ENCODE results near the gene SHQ1. TPM values are rescaled to one million over a fixed set of nuclear protein-coding genes. Genes with fewer than 3 reads are reported as not detected.

SHQ1 gene
- total and polyA plus RNA-seq, 9 of the 15 experiments (the other 6 are each of a cell fraction or from before 2014, with no cell fraction given): 9.2 to 25.0 (median 14.1) TPM

DNA sequence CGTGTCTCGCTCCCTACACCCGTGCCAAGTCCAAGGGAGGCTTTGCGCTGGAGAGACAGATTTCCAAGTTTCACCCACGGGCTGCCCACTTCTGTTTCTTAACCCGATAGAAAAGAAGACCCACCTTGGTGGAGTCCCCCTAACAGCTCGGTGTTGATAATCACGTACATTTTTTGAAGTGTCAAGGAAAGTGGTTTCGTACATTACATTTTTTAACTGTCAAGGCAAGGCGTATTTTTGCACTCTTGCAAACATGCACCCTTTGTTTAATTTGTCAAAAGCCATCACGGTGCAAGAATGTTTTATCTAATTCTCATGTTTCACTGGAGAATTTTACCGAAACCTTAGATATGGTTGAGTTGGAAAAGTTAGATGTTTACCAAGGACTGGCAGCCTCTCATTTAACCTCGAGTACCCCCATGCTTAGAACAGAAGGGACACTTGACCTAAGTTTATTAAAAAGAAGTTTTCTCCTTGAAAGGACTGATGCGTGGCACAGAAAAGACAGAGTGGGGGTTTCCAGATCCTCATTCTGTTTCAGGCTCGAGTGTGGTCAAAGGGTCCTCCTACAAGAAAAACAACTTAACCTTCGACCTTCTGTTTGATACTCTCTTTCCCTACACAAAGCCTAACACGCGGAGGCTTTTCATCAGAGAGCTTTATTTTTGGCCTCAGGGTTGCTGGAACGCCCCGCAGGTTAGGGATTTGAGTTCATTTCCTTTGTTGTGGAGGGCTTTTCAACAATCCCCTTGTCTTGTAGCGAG lies 40.5 kb upstream of the SHQ1 start:
- peak overlapping the region; percentile 61 to 89 for H3K9ac ChIP-seq (ENCODE audit: insufficient read depth in 1 of 2, low read depth in 2 of 2, low read length in 2 of 2)
- TF ChIP-seq ZBTB7A (IDR thresholded peaks at IDR 0.05; ENCODE audit: borderline replicate concordance, control insufficient read depth, low read depth, low read length): no peak
- no peak for TF ChIP-seq HES1 (IDR thresholded peaks at IDR 0.05; ENCODE audit: low read depth)
- TF ChIP-seq, protein P1, sequence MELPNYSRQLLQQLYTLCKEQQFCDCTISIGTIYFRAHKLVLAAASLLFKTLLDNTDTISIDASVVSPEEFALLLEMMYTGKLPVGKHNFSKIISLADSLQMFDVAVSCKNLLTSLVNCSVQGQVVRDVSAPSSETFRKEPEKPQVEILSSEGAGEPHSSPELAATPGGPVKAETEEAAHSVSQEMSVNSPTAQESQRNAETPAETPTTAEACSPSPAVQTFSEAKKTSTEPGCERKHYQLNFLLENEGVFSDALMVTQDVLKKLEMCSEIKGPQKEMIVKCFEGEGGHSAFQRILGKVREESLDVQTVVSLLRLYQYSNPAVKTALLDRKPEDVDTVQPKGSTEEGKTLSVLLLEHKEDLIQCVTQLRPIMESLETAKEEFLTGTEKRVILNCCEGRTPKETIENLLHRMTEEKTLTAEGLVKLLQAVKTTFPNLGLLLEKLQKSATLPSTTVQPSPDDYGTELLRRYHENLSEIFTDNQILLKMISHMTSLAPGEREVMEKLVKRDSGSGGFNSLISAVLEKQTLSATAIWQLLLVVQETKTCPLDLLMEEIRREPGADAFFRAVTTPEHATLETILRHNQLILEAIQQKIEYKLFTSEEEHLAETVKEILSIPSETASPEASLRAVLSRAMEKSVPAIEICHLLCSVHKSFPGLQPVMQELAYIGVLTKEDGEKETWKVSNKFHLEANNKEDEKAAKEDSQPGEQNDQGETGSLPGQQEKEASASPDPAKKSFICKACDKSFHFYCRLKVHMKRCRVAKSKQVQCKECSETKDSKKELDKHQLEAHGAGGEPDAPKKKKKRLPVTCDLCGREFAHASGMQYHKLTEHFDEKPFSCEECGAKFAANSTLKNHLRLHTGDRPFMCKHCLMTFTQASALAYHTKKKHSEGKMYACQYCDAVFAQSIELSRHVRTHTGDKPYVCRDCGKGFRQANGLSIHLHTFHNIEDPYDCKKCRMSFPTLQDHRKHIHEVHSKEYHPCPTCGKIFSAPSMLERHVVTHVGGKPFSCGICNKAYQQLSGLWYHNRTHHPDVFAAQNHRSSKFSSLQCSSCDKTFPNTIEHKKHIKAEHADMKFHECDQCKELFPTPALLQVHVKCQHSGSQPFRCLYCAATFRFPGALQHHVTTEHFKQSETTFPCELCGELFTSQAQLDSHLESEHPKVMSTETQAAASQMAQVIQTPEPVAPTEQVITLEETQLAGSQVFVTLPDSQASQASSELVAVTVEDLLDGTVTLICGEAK (IDR thresholded peaks at IDR 0.05): peak; percentile 38; the same call in 1 of the 2 replicates
- TF ChIP-seq, protein P1 (CRISPR knock-in tag; IDR thresholded peaks at IDR 0.05): no peak
- no peak for TF ChIP-seq NR2C2 (CRISPR knock-in tag; IDR thresholded peaks at IDR 0.05)
- peak; percentile 70 for TF ChIP-seq NR2C2 (tag; IDR thresholded peaks at IDR 0.05)
- no peak for TF ChIP-seq MEF2A (IDR thresholded peaks at IDR 0.05; ENCODE audit: control insufficient read depth, low read depth, low read length)
- no peak for TF ChIP-seq HDAC2 (IDR thresholded peaks at IDR 0.05)

More for the DNA sequence above, 40.5 kb upstream of the SHQ1 start:
- ATAC-seq: peak; percentile 6; the same call in 2 of the 3 replicates
- Histone ChIP-seq H3K4me3 (peak overlapping the region; percentile 41), H4K20me1 (replicated peaks; ENCODE audit: control insufficient read depth, insufficient read depth, low read length) (no peaks in the 10 kb centered on the region), H3K9me3 (replicated peaks; ENCODE audit: control insufficient read depth, insufficient read depth, low read depth, low read length) (no peaks in the 10 kb centered on the region), H3K36me3 (ENCODE audit: control insufficient read depth, insufficient read depth, low read length) (no peaks in the 10 kb centered on the region), H3K27ac (ENCODE audit: extremely low read depth, low read depth, low read length) (peak overlapping the region; percentile 40; the same call in 1 of the 3 replicates), H3K4me2 (ENCODE audit: insufficient read depth, low read length) (peak overlapping the region; percentile 66), H3K4me1 (replicated peaks in 1 of 2; ENCODE audit: control insufficient read depth in 2 of 2, insufficient read depth in 2 of 2, low read length in 2 of 2) (peaks cover 4 to 25% of the 10 kb centered on the region in 2 experiments; a peak in 3 of 5 replicates), H2AFZ (ENCODE audit: low read depth, low read length) (peak overlapping the region; percentile 89), H3K9me1 (ENCODE audit: control insufficient read depth, insufficient read depth, low read length) (no peaks in the 10 kb centered on the region), H3K79me2 (ENCODE audit: control insufficient read depth, insufficient read depth, low read length) (no peaks in the 10 kb centered on the region), H3K27me3 (ENCODE audit: control insufficient read depth in 2 of 2, insufficient read depth in 2 of 2, low read length in 2 of 2) (no peaks in the 10 kb centered on the region)
- ChIA-PET POLR2A (interaction anchor here (0.6 to 3.0 kb wide), 2 partner anchors 9 to 40 kb away, joined by 3 to 13 read pairs; no protein-coding TSS in a partner anchor), CTCF (ENCODE audit: low intra/inter-chr PET ratio) (interaction anchor here (0.5 kb wide), 1 partner anchor 964 kb away, joined by 3 read pairs; no protein-coding TSS in a partner anchor)
- 6% methylated on average over 18 of the region's 21 CpGs for WGBS (ENCODE audit: insufficient coverage, low coverage, missing lambda C conversion rate)
- intact Hi-C loops (cut with micrococcal nuclease): loop anchor here (5.0 kb wide), 3 partner anchors 41 to 109 kb away; partner anchors contain the start of genes PPP4R2 and SHQ1
- no peak for FAIRE-seq
- TSS peak; percentile 50 for BruUV-seq (replicated peaks)
- peak in 1 of 4 experiments; percentile 24 for DNase-seq (ENCODE audit: extremely low read depth in 1 of 4, low spot score in 3 of 4)
- in situ Hi-C loops (cut with MboI): no loop called here
